Activated CD4-positive, alpha-beta memory T cell treated with anti-CD3 and anti-CD28 coated beads for 36 hours (primary cell): ENCODE data around the gene SESN3. TPM values are rescaled to one million over a fixed set of nuclear protein-coding genes. Genes with fewer than 3 reads are reported as not detected.
"Not testable (repeated sequence)": the region's sequence is repeated elsewhere in the genome, so short reads cannot be mapped to it uniquely, and the experiment has no call there.

ENCODE experiments used
- CTCF ChIA-PET: fragments of 350-600 bp; sonication (Branson Sonifier 250); formaldehyde crosslinking; loops from one replicate; lab custom pipeline; 2021; ENCODE audit warnings: antibody characterized with exemption, inconsistent platforms; lab: Charles Lee
- POLR2A ChIA-PET: fragments of 350-600 bp; sonication (Branson Sonifier 250); formaldehyde crosslinking; loops from one replicate; lab custom pipeline; 2021; ENCODE audit warnings: antibody characterized with exemption; lab: Charles Lee
- DNase-seq: peaks from one replicate; pipeline ENCODE4 v3.0.0-alpha.2; 2020
- H3K27ac Mint-ChIP-seq: one replicate; pipeline ENCODE4 v1.8.0; 2021; ENCODE audit warnings: mixed read lengths
- H3K27me3 Mint-ChIP-seq: one replicate; pipeline ENCODE4 v1.8.0; 2021; ENCODE audit warnings: mixed read lengths
- H3K36me3 Mint-ChIP-seq: one replicate; pipeline ENCODE4 v1.8.0; 2021; ENCODE audit warnings: mixed read lengths
- H3K4me1 Mint-ChIP-seq: one replicate; pipeline ENCODE4 v1.8.0; 2021; ENCODE audit warnings: low read depth, mixed read lengths
- H3K4me3 Mint-ChIP-seq: one replicate; pipeline ENCODE4 v1.8.0; 2021; ENCODE audit warnings: mild to moderate bottlenecking, mixed read lengths
- H3K9me3 Mint-ChIP-seq: one replicate; pipeline ENCODE4 v1.8.0; 2021; ENCODE audit warnings: mixed read lengths
- intact Hi-C: fragments of 100-400 bp; cut with micrococcal nuclease; formaldehyde crosslinking; loops from one replicate; pipeline ENCODE4 v1.15.1; 2023
- total RNA-seq, 2 experiments: library from RNA; stranded (reverse); gene quantifications; one replicate each; pipeline ENCODE4 v1.2.3, GENCODE V29; 2021

SESN3 gene
- total RNA-seq, 2 experiments from 2014 or later = 13.9 to 15.5 TPM

DNA sequence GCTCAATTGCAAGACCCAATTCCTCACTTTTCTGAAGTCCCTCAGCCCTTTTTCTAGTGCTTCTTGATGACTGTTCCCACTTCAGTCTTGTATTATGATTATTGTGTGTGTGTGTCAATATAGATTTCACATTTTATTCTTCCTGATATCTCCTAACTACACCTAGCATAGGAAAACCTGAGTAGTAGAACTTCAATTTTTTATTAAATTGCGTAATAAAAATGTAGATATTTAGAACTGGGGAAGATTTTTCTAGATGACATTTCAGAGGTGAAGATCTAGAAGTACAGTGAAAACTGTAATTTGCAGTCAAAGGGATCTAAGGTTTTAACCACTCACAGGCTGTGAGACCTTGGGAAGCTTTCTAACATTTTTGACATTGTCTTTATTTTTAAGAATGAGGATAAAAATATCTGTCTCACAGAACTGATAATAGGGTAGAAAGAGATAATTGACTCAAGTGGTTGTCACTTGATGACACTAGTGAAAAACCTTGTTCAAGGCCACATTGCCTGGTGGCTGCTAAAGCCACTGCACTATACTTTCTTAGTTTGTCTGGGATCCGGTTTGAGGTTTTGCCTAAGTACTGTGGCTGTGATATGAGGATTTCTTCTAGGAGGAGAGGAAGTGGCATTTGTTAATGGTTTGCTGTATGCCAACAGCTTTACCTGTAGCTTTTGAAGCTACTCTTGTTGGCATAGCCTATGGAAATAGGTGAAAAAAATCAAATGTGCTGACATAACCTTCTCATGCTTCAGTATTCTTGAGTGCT, 32.2 kb upstream of the SESN3 start:
- no peak for DNase-seq
- POLR2A ChIA-PET = no interaction called here
- CTCF ChIA-PET = no interaction called here
- Mint-ChIP-seq H3K27ac (no peak overlapping the region), H3K27me3 (no peaks in the 10 kb centered on the region), H3K9me3 (no peaks in the 10 kb centered on the region), H3K4me1 (peaks cover 6% of the 10 kb centered on the region), H3K4me3 (no peak overlapping the region), H3K36me3 (no peaks in the 10 kb centered on the region)
- intact Hi-C loops = no loop called here

DNA sequence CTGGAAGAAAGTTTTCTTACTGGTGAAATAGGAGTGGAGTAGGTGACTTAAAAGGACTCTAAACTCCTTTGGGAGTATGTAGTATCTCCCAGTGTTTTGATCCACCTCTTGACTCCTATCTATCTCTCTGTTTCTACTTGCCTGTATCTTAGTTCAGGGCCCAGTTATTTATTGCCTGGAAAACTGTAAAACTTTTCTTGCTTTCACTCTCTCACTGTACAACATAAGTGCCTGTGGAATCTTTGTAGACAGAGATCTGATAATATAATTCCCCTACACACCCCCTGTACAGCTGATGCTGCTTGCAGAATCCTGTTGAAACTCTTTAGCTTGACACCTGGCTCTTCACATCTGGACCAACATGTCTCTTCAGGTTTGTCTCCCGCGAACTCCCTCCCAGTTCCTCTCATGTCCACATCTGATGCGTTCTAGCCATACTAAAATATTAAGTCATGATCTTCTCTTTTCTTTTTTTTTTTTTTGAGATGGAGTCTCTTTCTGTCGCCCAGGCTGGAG, 26.5 kb upstream of the SESN3 start:
- CTCF ChIA-PET = no interaction called here
- Mint-ChIP-seq H3K36me3 (no peaks in the 10 kb centered on the region), H3K27ac (no peak overlapping the region), H3K27me3 (no peaks in the 10 kb centered on the region), H3K4me3 (no peak overlapping the region), H3K9me3 (no peaks in the 10 kb centered on the region), H3K4me1 (peaks cover 39% of the 10 kb centered on the region)
- POLR2A ChIA-PET = no interaction called here
- no peak for DNase-seq
- intact Hi-C loops = no loop called here

DNA sequence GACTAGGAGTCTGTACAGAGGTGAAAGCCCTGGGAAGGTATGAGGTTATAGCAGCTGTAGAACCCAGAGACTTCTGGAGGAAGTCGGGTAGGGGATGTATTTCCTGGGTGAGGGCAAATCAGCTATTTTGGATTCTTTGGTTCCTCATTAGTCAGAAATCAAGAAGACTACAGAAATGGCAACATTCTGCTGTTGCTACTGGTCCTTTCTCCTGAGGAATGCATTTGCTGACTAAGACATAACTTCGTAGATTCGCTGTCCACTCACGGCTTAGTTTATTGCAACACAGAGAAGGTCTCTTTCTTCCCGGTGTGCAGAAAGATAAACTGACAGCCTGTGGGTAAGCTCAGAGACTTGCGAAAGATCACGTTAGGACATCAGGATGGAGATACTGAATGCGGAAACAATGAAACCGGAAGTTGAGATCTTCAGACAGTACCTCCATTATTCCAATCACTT, 25.3 kb upstream of the SESN3 start:
- ChIA-PET POLR2A (no interaction called here), CTCF (interaction anchor here (1.0 to 4.0 kb wide), 3 partner anchors 24 to 449 kb away, joined by 3 to 17 read pairs (median 11); partner anchors contain the start of gene SESN3)
- Mint-ChIP-seq H3K4me1 (peaks cover 42% of the 10 kb centered on the region), H3K4me3 (no peak overlapping the region), H3K27ac (no peak overlapping the region), H3K36me3 (no peaks in the 10 kb centered on the region), H3K27me3 (no peaks in the 10 kb centered on the region), H3K9me3 (no peaks in the 10 kb centered on the region)
- intact Hi-C loops = no loop called here
- DNase-seq = no peak

DNA sequence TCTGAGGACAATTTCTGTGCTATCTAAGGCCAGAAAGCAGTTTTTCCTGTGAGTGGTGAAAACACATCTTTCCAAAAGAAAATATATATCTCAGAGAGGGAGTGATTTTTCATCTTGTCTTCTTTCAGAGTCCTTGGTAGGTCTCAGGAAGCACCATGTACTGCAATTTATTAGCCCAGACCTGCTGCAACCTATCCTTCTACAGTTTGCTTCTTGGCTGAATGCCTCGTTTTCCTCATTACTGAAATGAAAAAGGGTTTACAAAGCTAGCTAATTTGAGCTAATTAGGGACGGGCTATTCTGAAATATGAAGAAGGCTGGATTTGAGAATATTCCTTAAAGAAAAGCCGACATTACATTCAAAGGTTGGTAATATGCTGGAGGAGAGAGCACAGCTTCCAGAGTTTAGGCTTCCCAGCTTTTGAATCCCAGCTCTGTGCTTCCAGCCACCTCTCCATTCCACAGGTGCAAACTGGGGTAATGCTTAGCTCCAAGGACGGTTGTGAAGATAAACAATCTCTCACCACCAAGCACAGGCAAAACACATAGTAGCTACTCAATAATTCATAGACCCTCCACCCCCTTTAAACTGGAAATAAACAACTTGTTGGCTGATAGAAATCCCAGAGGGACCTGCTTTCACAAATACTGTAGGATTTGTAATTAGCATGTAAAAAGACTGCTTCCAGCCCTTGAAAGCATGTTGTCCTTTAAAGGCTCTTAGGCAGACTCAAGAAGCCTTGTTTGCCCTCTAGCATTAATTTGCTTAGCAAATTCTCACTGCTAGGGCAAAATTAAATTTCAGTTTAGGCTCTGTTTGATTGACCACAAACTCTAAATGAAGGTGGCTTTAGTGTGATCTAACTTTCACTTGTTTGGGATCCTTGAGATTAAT, 24.5 kb upstream of the SESN3 start:
- ChIA-PET CTCF (interaction anchor here (1.0 to 4.0 kb wide), 4 partner anchors 23 to 450 kb away, joined by 3 to 17 read pairs (median 8); partner anchors contain the start of gene SESN3), POLR2A (interaction anchor here (0.7 to 2.6 kb wide), 3 partner anchors 10 to 301 kb away, joined by 3 to 17 read pairs (median 9); partner anchors contain the start of gene SESN3)
- no peaks in the 10 kb centered on the region for H3K27me3 Mint-ChIP-seq
- H3K4me1 Mint-ChIP-seq = peaks cover 42% of the 10 kb centered on the region
- peak overlapping the region; percentile 93 for H3K27ac Mint-ChIP-seq
- H3K36me3 Mint-ChIP-seq = no peaks in the 10 kb centered on the region
- H3K9me3 Mint-ChIP-seq = no peaks in the 10 kb centered on the region
- DNase-seq = no peak
- no peak overlapping the region for H3K4me3 Mint-ChIP-seq
- intact Hi-C loops = loop anchor here (2.0 kb wide), 1 partner anchor 29 kb away; no protein-coding TSS in a partner anchor

DNA sequence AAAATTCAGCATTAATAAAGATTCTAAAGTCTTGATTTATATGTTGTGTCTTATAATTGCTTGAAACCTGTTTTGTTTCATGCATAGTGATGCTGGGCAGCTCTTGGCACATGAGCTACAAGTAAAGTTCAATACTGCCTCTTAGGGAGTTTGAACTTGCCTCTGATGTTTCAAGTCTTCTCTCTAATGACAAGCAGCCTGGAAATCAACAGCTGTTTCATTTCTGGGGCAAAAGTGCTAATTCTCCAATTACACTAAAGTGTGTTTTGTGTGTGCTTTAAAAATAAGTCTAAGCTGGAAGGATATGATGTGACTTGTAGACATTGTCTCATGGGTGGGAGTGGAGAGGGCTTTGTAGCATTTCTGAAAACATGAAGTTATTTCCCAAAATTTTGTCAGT, 23.7 kb upstream of the SESN3 start:
- H3K27me3 Mint-ChIP-seq = no peaks in the 10 kb centered on the region
- no peaks in the 10 kb centered on the region for H3K36me3 Mint-ChIP-seq
- ChIA-PET POLR2A (interaction anchor here (0.8 to 2.6 kb wide), 3 partner anchors 9 to 25 kb away, joined by 3 to 17 read pairs (median 9); partner anchors contain the start of gene SESN3), CTCF (interaction anchor here (2.0 to 4.0 kb wide), 4 partner anchors 22 to 451 kb away, joined by 6 to 17 read pairs (median 9); partner anchors contain the start of gene SESN3)
- intact Hi-C loops = loop anchor here (1.0 to 5.0 kb wide), 4 partner anchors 23 to 302 kb away; partner anchors contain the start of genes SESN3 and SRSF8
- no peaks in the 10 kb centered on the region for H3K9me3 Mint-ChIP-seq
- H3K4me1 Mint-ChIP-seq = peaks cover 42% of the 10 kb centered on the region
- DNase-seq = no peak
- H3K27ac Mint-ChIP-seq = peak overlapping the region; percentile 93
- H3K4me3 Mint-ChIP-seq = no peak overlapping the region

DNA sequence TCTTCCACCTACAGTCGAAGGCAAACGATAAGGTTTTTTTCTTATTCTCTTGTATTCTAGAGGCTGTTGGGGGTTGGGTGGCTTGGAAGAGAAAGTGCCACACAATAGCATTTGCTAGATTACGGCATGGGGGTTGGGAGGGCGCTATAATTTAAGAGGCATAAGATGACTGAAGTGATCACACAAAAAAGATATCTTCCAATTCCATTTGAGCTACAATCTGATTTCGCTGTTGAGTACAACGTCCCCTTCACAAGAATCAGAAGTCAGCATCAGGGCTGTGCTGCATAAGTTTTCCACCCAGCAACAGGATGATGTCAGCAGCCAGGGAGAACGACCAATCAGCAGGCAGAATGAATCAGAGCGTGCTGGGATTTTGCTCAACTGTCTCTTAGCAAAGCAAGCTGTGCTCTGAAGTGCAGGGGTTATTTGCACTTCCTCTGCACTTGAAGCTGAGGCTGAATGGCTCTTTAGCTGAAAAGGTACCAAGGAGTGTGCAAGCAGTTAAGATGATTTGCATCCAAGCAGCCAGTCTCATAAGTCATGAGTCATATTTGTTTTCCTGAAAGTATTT, 23.2 kb upstream of the SESN3 start:
- CTCF ChIA-PET = interaction anchor here (2.0 to 4.0 kb wide), 4 partner anchors 22 to 452 kb away, joined by 6 to 17 read pairs (median 9); partner anchors contain the start of gene SESN3
- POLR2A ChIA-PET = interaction anchor here (0.8 to 2.6 kb wide), 3 partner anchors 9 to 25 kb away, joined by 3 to 17 read pairs (median 9); partner anchors contain the start of gene SESN3
- DNase-seq = peak; percentile 91
- Mint-ChIP-seq H3K9me3 (no peaks in the 10 kb centered on the region), H3K4me3 (peak overlapping the region; percentile 81), H3K27me3 (no peaks in the 10 kb centered on the region), H3K4me1 (peaks cover 42% of the 10 kb centered on the region), H3K27ac (peak overlapping the region; percentile 93), H3K36me3 (no peaks in the 10 kb centered on the region)
- intact Hi-C loops = loop anchor here (1.0 to 5.0 kb wide), 4 partner anchors 23 to 302 kb away; partner anchors contain the start of genes SESN3 and SRSF8

DNA sequence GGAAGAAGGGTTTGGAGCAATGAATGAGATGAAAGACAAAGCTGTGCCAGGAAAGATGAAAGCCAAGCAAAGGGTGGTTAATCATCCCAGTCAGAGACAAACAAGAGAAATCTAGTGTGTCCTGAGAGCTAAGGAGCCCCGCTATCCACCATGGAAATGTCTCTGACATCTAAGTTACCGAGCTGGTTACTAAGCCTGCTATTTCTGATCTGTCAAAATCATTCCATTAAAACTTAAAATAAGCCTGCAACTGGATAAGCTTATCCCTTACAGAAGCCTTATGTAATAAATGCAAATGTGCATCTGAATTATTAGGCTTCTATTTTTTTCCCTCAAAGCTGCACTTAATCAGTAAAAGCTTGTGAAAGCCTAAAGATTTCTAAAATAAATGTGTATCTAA, 22.1 kb upstream of the SESN3 start:
- no peaks in the 10 kb centered on the region for H3K36me3 Mint-ChIP-seq
- ChIA-PET CTCF (interaction anchor here (0.8 to 4.0 kb wide), 3 partner anchors 21 to 453 kb away, joined by 3 to 17 read pairs (median 7); partner anchors contain the start of gene SESN3), POLR2A (interaction anchor here (0.5 to 2.6 kb wide), 2 partner anchors 22 to 53 kb away, joined by 4 to 17 read pairs; partner anchors contain the start of gene SESN3)
- DNase-seq = no peak
- intact Hi-C loops = loop anchor here (5.0 kb wide), 1 partner anchor 186 kb away; the partner anchor contains the start of gene SRSF8
- H3K9me3 Mint-ChIP-seq = no peaks in the 10 kb centered on the region
- peaks cover 48% of the 10 kb centered on the region for H3K4me1 Mint-ChIP-seq
- H3K4me3 Mint-ChIP-seq = no peak overlapping the region
- H3K27ac Mint-ChIP-seq = no peak overlapping the region
- H3K27me3 Mint-ChIP-seq = no peaks in the 10 kb centered on the region

DNA sequence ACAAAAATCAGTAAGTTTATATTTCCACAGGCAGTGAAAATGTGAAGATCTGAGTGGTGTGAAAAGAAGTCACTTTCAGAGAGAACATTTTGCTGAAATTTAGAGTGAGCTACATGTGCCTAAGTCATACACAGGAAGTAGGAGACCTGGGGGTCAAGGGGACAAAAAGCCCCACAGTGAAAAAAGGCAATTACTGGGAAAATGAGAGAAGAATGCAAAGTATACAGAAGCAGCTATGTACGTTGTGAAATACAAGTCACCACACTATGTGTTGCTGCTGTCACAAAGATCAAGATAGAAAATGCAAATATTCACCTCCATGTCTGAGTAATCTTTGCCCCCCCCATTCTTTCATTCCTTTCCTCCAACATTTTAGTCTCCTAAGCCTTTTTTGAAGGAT, 21.6 kb upstream of the SESN3 start:
- CTCF ChIA-PET = interaction anchor here (0.6 to 4.0 kb wide), 3 partner anchors 20 to 453 kb away, joined by 3 to 17 read pairs (median 7); no protein-coding TSS in a partner anchor
- peaks cover 48% of the 10 kb centered on the region for H3K4me1 Mint-ChIP-seq

DNA sequence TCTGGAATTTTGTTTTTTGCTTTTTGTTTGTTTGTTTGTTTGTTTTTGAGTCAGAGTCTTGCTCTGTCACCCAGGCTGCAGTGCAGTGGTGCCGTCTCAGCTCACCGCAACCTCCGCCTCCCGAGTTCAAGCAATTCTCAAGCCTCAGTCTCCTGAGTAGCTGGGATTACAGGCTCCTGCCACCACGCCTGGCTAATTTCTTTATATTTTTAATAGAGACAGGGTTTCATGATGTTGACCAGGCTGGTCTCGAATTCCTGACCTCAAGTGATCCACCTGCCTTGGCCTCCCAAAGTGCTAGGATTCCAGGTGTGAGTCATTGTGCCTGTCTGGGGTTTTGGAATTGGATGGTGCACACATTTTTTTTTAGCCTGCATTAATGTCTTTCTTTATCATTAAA, 20.9 kb upstream of the SESN3 start:
- POLR2A ChIA-PET, H3K9me3 Mint-ChIP-seq: not testable (repeated sequence)

More for the DNA sequence above, 21.6 kb upstream of the SESN3 start:
- H3K4me3 Mint-ChIP-seq = no peak overlapping the region
- no peaks in the 10 kb centered on the region for H3K27me3 Mint-ChIP-seq
- DNase-seq = no peak
- POLR2A ChIA-PET = no interaction called here
- no peaks in the 10 kb centered on the region for H3K36me3 Mint-ChIP-seq
- intact Hi-C loops = loop anchor here (5.0 kb wide), 1 partner anchor 185 kb away; the partner anchor contains the start of gene SRSF8
- H3K27ac Mint-ChIP-seq = no peak overlapping the region
- no peaks in the 10 kb centered on the region for H3K9me3 Mint-ChIP-seq

DNA sequence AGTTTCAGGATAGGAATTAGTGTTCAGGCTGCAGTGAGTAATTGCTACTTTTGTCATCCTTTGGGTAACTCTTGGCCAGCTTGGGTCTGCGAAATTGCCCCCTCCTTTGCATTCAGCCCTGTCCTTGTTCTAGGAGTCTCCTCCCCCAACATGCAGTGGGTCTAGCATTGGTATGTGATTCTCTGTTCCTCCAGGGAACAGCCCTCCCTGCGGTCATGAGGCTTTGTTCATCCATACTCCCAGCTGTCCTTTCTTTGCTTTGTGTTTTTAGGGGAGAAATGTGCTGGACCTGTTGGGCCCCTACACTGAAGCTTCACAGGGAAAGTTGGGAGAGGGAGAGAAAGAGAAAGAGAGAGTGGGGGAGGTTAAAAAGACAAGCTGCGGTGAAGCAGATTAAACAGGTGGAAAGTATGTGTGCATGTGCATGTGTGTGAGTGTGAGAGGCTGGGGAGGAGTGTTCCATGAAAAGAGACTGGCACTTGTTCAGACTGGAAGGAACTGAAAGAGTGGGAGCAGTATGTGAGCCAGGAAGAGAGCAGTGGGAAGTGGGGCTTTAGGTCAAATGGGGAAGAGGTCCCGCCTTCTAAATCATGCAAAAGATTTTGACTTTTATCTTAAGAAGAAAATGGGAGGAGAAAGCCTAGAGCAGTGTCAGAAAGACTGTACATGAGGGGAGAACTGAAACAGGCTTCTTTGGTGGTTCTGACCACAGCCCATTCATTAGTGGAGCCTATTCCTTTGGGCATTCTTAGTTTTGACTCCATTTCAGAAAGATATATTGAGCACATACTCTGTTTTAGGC, 17.9 kb upstream of the SESN3 start:
- intact Hi-C loops = no loop called here
- peak; percentile 12 for DNase-seq
- no peaks in the 10 kb centered on the region for H3K27me3 Mint-ChIP-seq
- H3K4me3 Mint-ChIP-seq = no peak overlapping the region
- POLR2A ChIA-PET = no interaction called here
- no peaks in the 10 kb centered on the region for H3K9me3 Mint-ChIP-seq
- peaks cover 27% of the 10 kb centered on the region for H3K4me1 Mint-ChIP-seq
- CTCF ChIA-PET = interaction anchor here (0.6 to 1.7 kb wide), 3 partner anchors 17 to 494 kb away, joined by 4 to 7 read pairs (median 5); partner anchors contain the start of gene SESN3
- H3K36me3 Mint-ChIP-seq = no peaks in the 10 kb centered on the region
- no peak overlapping the region for H3K27ac Mint-ChIP-seq

More for the DNA sequence above, 20.9 kb upstream of the SESN3 start:
- intact Hi-C loops = loop anchor here (5.0 kb wide), 1 partner anchor 185 kb away; the partner anchor contains the start of gene SRSF8
- H3K27me3 Mint-ChIP-seq, H3K36me3 Mint-ChIP-seq, H3K4me3 Mint-ChIP-seq, DNase-seq, H3K27ac Mint-ChIP-seq: not testable (repeated sequence)
- CTCF ChIA-PET = interaction anchor here (0.6 kb wide), 2 partner anchors 54 to 1468 kb away, joined by 3 to 6 read pairs; partner anchors contain the start of gene MED17
- peaks cover 47% of the 10 kb centered on the region for H3K4me1 Mint-ChIP-seq
